Stimulated activated CD4-positive, alpha-beta T cell treated with anti-CD3 and anti-CD28 coated beads, Interleukin-1b, Interleukin-23, amount 100 ng/mL, for 24 hours (primary cell): ENCODE data around the gene ARHGAP8.
"Not testable (repeated sequence)": the region's sequence is repeated elsewhere in the genome, so short reads cannot be mapped to it uniquely, and the experiment has no call there.

Source experiments
- DNase-seq, 4 experiments: peaks; one replicate each; pipeline ENCODE4 v3.0.0-alpha.2; 2020; ENCODE audit warnings: low read depth in 4 of 4, low spot score in 1 of 4

Gene ARHGAP8

DNA sequence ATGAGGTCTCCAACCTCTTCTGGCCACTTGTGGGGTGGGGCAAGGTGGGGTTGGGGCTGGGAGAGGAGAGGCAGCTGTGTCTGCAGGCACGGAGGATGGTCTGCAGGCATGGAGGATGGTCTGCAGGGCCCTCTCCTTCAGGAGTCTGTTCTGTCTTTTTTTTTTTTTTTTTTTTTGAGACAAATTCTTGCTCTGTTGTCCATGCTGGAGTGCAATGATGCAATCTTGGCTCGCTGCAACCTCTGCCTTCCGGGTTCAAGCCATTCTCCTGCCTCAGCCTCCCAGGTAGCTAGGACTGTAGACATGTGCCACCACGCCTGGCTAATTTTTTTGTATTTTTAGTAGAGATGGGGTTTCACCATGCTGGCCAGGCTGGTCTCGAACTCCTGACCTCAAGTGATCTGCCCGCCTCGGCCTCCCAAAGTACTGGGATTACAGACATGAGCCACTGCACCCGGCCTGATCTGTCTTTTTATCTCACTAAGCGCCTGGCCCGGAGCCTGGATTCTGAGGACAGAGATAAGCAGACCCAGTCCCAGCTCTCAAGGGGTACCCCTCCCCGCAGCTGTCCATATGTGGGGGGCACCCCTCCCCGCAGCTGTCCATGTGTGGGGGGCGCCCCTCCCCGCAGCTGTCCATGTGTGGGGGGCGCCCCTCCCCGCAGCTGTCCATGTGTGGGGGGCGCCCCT, 47.7 kb downstream of the ARHGAP8 start:
- not testable (repeated sequence) for DNase-seq

DNA sequence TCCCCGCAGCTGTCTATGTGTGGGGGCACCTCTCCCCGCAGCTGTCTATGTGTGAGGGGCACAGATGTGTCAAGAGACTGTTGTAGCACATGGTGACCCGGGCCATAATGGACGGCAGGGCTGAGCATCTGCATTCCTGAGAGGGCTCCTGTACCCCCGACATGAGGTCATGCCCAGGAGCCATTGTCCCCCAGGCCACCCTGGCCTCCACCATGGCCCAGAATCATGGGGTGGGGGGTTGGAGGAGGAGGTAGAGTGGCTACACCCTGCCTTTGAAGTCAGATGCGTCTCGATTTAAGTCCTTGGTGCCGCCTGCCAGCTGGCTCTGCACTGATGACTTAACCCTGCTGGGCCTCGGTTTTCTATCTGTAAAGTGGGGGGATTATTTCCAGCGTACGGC, 49.1 kb downstream of the ARHGAP8 start:
- no peak for DNase-seq

DNA sequence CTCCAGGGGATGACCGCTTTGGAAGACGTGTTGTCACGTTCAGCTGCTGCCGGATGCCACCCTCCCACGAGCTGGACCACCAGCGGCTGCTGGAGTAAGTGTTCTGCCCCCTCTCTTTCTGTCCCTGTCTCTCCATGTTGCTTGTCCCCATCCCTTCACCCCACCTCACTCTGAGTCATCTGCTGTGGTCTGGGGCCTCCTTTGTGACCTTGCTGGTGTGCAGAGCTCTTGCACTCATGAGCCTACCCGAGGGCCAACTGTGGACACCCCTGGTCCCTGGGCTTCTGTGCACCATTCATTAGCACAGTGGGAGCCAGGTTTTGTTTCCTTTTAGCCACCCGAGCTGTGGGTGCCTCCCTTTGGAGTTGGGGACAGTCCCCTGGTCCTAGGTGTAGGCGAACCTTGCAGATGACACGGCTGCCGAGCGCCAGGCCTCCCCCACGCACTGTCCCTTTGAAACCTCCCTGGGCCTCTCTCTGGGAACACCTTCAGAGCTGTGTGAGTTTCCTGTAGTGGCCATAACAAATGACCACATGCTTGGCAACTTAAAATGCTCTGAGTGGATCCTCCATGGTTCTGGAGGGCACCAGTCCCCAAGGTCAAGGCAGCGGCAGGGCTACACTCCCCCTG, 49.8 kb downstream of the ARHGAP8 start:
- no peak for DNase-seq

DNA sequence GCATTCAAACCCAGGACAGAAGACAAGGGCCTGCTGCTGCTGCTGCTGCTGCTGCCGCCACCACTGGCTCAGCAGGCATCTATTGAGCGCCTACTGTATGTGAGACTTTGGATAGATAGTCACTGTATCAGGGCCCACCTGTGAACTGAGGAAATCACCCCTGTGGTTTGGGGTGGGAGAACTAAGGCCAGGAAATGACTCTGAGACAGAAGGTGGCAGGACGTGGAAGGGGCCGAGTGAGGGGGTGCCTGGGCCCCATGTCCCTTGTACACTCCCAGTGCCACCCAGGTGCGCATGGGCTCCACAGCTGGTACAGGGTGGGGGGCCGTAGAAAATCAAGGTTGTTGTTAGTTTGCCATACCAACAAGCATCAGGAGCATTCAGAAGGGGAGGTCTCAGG, 50.6 kb downstream of the ARHGAP8 start:
- no peak for DNase-seq

DNA sequence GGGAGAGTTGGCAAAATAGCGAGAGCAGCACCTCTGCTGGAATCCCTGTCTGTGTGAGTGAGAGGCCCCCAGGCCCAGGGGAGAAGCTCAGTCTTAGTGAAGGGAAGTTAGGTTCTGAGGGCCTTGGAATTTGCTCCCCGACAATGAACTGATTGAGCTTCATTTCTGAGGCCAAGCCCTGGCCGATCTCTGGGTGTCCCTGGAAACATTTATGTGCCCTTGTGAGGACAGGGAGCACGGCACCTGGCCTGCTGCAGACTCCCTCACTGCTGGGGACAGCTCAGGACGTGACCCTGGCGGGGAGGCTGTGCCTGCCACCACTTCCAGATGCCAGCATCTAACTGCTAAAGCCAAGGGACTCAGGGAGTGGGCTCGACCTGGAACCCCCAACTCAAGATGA, 52.0 kb downstream of the ARHGAP8 start:
- no peak for DNase-seq

DNA sequence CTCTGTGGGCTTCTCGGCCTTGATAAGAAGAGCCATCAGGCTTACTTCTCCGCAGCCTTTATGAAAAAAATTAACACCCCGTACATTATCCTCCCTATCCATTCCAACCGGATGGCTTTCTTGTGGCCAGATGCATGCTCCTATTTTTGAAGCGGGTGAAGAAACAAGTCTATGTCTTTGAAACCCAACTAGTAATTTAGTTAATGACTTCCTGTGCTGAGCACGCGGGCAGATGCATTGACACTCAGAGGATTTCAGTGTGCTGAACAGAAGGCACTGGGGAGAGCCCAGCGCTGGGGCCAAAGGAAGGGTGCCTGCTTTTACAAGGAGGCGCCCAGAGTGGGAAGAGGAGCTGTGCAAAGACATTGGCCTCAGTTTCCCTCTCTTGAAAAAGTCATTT, 53.3 kb downstream of the ARHGAP8 start:
- DNase-seq: no peak

DNA sequence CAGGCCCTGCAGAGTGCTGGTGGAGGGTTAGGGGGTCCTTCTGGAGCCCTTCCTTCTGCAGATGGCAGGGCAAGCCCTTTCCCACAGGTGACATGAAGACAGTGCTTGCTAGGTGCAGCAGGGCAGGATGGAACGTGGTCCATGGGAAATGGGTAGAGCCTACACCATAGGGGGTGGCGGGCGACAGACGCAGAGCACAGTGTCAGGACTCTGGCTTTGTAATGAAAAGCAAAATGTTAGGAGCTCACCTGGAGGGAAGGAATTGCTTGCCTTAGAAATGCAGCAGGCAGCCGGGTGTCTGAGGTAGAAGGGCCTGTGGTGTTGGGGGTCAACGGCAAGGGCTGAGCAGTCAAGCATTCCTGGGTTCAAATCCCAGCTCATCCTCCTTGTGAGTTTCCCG, 54.9 kb downstream of the ARHGAP8 start:
- no peak for DNase-seq

DNA sequence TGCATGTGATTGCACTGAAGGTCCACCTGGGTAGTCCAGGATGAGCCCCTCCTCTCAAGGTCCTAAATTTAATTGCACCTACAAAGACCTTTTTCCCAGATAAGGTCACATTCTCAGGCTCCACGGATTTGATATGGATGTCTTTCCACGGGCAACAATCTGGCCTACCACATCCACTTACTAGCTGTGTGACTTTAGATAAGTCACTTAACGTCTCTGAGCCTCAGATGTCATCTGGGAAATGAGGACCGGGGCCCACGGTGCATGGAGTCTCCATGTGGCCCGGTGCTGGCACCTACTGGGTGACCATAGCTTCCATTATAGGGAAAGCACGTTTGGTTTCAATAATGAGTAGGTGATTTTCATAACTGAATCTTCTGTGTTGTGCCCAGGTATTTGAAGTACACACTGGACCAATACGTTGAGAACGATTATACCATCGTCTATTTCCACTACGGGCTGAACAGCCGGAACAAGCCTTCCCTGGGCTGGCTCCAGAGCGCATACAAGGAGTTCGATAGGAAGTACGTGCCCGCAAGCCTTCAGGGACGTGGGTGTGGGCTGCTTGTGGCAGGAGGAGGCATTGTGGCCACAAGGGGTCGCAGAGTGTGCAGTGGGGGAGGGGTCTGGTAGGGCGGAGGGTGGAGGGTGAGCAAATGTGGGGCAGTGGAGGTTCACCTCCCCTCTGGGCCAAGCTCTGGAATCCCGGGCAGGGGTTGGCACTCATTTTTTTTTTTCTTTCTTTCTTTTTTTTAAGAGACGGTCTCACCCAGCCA, 55.7 kb downstream of the ARHGAP8 start:
- DNase-seq: no peak

DNA sequence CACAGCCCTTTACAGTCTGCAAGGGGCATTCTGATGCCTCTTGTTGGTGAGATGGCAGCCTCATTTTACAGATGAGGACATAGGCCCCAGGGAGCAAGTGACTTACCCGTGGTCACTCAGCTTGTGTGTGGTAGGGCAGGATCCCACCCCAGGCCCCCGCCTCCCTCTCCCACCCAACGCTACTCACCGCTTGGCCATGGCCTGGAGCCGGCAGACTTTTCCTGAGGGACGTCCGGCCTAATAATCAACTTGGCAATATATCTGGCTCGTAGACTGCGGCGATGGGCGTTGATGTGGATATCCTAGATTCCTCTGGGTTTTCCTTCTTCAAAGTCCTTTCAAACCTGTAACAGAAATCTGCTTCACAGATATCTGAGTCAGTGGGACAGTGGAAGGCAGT, 57.1 kb downstream of the ARHGAP8 start:
- no peak for DNase-seq

DNA sequence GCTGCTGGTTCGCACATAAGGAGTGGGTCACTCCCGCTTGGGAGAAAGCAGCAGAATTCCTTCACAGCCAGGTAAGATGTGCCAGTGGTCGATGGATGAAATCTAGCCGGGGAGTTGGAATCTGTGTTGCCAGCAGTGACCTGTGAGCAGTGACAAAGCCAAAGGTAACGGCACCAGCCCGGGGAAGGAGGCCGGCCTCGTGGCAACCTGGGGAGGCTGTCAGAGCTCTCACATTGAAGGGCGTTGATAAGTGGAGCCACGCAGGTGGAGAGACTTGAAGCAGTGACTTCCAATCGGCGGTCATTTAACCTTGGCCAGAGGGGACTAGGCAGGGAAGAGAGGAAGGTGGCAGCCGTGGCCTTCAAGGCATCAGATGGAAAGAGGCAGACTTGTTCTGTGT, 58.8 kb downstream of the ARHGAP8 start:
- no peak for DNase-seq

DNA sequence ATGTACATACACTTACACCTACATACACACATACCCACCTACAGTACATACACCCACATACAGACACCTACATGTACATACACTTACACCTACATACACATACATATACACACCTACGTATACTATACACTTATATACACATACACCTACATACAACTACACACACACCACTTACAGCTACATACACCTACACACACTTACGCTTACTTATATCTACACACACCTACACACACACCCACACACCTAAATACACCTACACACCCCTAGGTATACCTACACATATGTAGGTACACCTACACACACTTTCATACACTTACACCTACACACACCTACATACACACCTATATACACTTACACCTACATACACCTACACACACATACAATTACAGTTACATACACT, 61.0 kb downstream of the ARHGAP8 start:
- DNase-seq: no peak

DNA sequence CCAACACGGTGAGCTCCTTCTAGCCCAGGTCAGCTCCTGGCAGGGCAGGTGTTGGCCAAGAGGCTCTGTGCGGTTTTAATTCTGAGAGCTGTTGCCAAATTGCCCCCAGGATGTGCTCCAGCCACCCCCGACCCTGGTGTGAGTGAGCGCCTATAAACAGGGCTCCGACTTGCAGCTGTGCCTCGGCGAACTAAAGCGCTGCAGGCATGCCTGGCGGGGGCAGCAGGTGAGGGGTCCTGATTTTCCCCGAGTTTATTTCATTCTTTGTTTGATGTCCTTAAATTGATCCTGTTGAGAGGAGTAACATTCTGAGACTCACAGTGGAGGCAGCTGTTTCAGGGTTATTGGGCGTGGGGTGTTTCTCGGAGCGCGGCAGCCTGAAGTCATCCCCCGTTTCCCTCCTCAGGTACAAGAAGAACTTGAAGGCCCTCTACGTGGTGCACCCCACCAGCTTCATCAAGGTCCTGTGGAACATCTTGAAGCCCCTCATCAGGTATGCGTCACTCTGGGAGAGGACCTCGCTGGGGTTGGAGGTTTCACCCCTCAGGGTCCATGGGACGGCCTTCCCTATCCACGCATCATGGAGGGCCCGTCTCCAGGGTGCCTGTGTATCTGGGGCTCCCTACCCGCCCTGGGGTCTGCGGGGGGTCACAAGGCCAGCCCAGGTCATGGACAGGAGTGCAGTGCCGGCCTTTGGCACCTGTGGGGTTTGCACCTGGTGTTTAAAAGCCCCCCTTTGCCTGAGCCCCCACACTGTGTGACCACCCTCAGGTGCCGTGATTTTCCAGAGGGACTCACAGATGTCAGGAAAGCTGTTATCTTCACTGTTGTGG, 62.1 kb downstream of the ARHGAP8 start:
- no peak for DNase-seq

DNA sequence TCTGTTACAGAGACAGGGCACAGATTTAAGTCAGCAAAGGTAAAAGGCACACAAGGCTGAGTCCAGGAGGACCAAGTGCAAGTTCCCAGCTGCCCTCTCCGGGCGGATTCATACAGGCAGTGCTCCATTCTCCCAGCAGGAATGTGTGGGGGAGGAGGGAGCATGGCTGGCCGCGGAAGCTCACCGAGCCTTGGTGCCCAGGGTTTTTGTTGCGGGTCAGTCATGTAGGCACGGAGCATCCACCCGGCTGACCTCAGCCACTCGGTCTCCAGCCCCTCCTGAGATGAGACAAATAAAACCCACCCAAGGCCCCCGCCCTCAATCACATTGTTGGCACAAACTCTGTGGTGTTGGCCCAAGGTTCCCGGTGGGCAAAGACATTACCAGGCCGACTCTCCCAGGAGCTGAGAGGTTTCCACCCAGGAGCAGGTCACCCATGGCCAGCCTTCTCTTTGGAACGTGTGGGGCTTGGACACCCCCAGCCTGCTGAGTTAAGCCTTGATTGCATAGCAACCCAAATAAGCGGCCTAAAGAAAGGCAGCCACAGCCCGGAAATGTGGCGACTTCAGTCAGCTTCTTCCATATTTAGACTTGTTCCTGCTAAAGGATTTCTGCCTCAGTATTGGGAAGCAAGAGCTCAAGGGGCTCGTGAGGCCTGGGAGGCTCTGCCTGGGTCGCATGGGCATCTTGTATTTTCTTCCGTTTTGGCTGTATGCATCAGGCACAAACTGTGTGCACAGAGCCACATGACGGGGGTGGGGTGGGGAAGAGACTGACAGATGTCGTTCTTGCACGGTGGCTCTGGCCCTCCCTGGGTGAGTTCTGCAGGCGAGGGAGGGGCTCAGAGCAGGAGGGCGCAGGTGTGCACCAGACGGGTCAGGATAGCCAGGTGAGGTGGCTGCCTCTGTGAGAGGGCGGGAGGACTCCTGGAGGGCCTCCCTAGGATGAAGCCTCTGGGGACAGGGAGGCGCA, 63.0 kb downstream of the ARHGAP8 start:
- no peak for DNase-seq

DNA sequence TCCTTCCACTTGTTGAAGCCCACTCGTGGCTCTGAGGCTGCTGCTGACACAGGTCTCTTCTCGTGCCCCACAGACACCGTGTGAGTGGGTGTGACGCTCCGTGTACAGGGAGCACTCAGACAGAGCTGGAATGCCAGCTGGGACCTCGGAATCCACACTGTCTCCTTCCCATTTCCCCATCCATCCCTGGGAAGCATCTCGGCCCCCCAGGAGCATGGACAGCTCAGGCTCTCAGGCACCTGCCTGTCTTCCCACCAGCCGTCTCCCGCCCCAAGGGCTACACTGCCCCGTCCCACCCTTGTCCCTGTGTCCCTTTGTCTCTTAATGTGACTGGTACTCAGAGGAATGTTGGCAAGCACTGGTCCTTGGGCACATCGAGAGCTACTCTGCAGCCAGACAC, 63.8 kb downstream of the ARHGAP8 start:
- DNase-seq: no peak

DNA sequence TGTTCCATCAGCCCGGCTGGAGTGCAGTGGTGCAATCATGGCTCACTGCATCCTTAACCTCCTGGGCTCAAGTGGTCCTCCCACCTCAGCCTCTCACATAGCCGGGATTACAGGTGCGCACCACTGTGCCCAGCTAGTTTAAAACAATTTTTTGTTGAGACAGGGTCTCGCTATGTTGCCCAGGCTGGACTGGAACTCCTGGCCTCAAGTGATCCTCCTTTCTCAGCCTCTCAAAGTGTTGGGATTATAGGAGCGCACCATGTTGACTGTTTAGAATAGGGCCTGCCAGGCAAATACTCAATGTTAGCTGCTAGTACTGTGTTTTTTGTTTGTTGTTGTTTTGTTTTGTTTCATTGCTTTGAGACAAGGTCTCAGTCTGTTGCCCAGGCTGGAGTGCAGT, 66.4 kb downstream of the ARHGAP8 start:
- no peak for DNase-seq

DNA sequence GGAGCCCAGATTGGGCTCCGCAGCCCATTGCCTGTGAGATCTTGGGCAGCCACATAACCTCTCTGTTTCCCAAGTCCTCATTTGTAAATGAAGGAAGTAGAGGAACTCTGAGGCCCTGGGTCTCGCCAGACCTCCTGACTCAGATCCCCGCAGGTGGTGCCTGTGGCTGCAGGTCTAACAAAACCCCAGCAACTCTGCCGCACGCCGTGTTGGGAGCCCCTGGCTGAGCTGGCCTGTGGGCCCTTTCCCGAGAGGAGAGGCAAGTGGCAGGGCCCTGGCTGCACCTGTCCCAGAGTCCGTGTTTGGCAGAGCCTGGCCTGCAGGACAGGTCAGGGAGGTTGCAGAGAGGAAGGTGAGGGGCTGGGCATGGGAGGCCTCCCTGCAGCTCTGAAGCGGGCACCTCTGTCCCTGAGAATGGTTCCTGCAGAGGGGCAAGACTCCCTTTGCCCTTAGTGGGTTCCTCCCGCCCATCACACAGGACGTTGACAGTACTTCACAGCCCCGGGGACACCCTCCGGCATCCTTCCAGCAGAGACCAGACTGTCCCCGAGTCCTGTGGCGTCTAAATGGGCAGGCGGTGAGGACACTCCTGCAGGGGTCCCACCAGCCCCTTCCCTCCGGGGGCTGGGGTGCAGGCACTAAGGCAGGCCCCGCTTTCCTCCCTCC, 67.7 kb downstream of the ARHGAP8 start:
- no peak for DNase-seq

DNA sequence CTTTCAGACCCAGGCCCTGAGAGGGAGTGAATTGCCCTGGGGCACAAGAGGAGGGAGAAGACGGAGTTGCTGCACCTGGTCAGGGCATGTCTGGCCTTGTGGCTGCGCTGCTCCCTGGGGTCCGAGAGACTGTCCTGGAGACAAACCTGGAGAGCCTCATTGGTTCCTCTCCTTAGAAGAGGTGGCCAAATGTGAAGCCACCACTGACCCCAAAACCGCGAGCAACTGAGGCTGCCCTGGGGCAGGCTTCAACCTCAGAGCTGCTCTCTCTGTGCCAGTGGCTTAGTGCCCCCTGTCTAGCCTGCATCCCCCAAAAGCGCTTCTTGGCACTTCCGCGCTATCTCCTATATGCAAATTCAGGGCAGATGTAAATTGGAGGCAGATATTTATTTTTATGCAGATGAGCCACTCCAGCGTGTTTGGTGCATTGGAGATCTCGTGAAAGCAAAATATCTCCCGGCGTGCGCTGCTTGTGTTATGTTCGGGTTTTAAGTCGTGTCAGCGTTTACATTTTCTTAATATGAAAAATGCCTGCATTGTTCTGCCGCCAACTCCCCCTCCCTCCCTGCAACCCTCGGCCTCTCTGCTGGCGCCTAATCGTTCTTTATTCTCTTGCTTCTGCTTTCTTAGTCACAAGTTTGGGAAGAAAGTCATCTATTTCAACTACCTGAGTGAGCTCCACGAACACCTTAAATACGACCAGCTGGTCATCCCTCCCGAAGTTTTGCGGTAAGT, 69.5 kb downstream of the ARHGAP8 start:
- DNase-seq: no peak

DNA sequence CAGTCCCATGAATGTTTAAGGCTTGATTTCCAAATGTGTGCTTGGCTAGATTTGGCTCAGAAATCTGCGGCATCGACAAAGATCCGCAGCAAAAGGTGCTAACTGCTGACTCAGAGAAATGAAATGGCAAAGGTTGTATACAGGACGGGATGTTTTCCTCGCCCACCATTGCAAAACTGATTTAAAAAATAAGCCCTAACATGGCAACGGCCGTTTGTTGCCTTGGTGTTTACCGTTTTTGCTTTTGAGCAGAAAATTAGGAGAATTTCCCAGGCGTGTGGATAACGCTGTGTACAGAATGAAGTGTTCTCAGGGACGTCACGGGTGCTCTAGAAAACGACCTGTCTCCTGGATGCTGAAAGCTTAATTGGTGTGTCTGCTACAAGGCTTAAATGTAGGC, 70.2 kb downstream of the ARHGAP8 start:
- no peak for DNase-seq

DNA sequence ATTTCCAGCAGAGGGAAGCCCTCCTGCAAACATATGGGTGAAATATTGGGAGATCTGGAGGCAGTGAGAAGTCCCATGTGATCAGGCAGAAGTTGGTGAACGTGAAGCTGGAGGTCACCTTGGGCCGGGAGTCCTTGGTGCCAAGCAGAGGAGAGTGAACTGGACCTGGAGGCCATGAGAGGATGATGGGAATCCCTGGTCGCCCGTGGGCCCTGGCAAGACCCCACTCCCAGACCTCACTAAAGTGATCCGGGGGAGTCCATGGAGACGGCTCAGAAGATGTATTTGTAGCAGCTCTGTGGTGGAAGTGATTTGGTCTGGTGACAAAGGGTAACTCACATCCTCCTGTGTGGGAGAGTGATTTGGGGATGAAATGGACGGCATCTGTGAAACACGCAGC, 71.0 kb downstream of the ARHGAP8 start:
- DNase-seq: no peak
